Umbilical cord (tissue), 2 donors: ENCODE measurements around the gene SCN10A. TPM values are rescaled to one million over a fixed set of nuclear protein-coding genes. Genes with fewer than 3 reads are reported as not detected.

Source experiments
- DNase-seq: peaks from one replicate; pipeline ENCODE4 v3.0.0-alpha.2; 2015; ENCODE audit warnings: low spot score
- total RNA-seq: library from RNA; depleted of rRNA; stranded (reverse); fragments of >200 nt; gene quantifications from one replicate; pipeline ENCODE4 v1.2.3, GENCODE V29; 2014; ENCODE audit warnings: low replicate concordance; ENCODE audit not compliant: insufficient read depth

SCN10A gene
- total RNA-seq, 1 donor from 2014 or later = under 0.01 TPM

- DNase-seq = peak; percentile 56
Measured at GRCh38 chr3:38651153-38651789, 164.7 kb downstream of the SCN10A start.

- peak; percentile 6 for DNase-seq
Measured at GRCh38 chr3:38650248-38650951, 165.6 kb downstream of the SCN10A start.

- peak; percentile 33 for DNase-seq
Measured at GRCh38 chr3:38649500-38650247, 166.3 kb downstream of the SCN10A start, which contains the start of gene SCN5A. TSS of gene SCN5A (minus strand) at chr3:38649687. CDS start at chr3:38633307, 16,380 bp downstream.

- DNase-seq = no peak
Measured at GRCh38 chr3:38648659-38649499, 167.1 kb downstream of the SCN10A start.

- no peak for DNase-seq
Measured at GRCh38 chr3:38648024-38648658, 167.9 kb downstream of the SCN10A start.

- DNase-seq = no peak
Measured at GRCh38 chr3:38647217-38647970, 168.6 kb downstream of the SCN10A start.

Other genes starting within 250 kb of the SCN10A start
- 22.1 TPM for gene SCN5A, start 166.5 kb downstream of the SCN10A start, total RNA-seq
- 2.2 TPM for gene SCN11A, start 235.7 kb upstream of the SCN10A start, total RNA-seq
- gene WDR48, start 235.8 kb upstream of the SCN10A start, total RNA-seq = 59.9 TPM